Measurements from ENCODE around the gene SRCIN1. TPM values are rescaled to one million over a fixed set of nuclear protein-coding genes. Genes with fewer than 3 reads are reported as not detected.

SRCIN1 gene
- total RNA-seq, 1 donor from 2014 or later: 2.1 TPM

DNA sequence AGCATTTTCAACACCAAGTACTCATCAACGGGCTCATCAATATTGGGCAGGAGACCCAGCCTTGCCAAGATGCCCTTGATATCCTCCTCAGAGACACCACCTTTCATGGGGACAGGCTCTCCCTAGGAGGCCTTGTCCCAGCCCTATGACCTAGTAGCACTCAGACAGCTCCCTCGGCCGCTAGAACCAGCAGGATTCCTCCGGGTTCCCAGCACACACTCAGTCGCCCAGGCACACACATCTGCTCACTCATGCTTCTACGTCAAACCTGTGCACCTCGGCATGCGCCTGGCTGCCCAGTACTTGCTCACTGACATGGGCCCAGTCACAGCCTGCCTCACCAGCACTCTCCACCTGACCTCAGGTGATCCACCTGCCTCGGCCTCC, 17.0 kb downstream of the SRCIN1 start:
- no peak for DNase-seq (ENCODE audit: low read depth)
- TF ChIP-seq CTCF (conservative IDR thresholded peaks at IDR 0.05; ENCODE audit: low read depth, low read length): no peak
- no peak overlapping the region for H3K4me3 ChIP-seq (ENCODE audit: low read depth, low read length)

DNA sequence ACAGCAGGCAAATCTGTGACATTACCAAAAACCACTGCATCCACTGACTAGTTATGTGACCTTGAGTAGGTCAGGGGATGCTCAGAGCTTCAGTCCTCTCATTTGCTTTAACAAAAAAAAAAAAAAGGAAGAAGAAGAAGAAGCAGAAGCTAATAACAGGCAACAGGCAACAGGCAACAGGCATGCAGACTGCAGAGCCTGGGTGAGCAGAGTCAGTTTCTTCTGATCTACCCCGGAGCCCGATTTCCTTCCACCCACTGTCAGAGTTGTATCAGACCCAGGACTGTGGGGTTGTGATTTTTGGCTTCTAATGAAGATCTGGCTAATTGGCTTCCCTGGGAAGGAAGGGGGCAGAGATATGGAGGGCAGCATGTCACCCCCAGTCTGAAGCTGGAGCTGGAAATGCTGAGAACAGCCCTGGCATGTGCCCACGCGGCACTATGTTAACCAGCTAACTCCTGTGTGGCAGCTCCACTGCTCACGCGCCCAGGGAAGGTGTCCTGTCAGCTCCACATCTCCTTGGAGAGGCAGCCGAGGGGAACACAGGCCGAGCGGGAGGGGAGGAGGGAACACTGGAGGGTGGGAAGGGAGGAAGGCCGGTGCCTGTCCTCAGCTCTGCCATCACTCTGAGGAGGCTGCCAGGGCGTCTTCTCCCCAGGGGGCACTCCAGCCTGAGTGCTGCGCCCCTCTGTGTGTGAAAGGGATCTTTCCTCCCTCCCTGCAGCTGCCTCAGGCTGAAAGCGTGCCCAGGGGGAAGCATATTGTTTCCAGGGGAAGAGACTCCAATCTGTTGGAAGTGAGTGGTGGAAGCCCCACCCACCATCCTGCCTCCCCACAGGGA, 17.6 kb downstream of the SRCIN1 start:
- TF ChIP-seq CTCF (conservative IDR thresholded peaks at IDR 0.05; ENCODE audit: low read depth, low read length): no peak
- no peak overlapping the region for H3K4me3 ChIP-seq (ENCODE audit: low read depth, low read length)
- no peak for DNase-seq (ENCODE audit: low read depth)

DNA sequence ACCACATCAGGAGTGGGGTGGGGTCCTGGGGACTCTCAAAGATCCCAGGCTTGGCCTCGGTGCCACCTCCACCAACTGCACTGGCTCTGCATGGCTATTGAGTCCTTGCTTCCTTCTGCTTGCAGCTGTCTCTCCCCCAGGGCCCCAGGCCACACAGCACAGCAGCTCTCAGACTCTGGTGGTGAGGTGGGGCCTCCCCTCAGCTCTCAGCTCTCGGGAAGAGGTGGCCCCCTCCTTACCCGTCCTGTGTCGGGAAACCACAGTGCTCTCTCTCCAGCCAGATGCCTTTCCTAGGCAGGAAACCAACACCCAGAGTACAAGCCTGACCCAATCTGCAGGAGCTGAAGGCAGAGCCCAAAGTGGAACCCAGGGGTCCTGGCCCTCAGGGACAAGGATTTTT, 18.5 kb downstream of the SRCIN1 start:
- H3K4me3 ChIP-seq (ENCODE audit: low read depth, low read length): no peak overlapping the region
- TF ChIP-seq CTCF (conservative IDR thresholded peaks at IDR 0.05; ENCODE audit: low read depth, low read length): no peak
- no peak for DNase-seq (ENCODE audit: low read depth)

- H3K4me3 ChIP-seq (ENCODE audit: low read depth, low read length): no peak overlapping the region
- TF ChIP-seq CTCF (conservative IDR thresholded peaks at IDR 0.05; ENCODE audit: low read depth, low read length): no peak
- DNase-seq (ENCODE audit: low read depth): no peak
Observed at GRCh38 chr17:38586788-38587187, 19.0 kb downstream of the SRCIN1 start.

DNA sequence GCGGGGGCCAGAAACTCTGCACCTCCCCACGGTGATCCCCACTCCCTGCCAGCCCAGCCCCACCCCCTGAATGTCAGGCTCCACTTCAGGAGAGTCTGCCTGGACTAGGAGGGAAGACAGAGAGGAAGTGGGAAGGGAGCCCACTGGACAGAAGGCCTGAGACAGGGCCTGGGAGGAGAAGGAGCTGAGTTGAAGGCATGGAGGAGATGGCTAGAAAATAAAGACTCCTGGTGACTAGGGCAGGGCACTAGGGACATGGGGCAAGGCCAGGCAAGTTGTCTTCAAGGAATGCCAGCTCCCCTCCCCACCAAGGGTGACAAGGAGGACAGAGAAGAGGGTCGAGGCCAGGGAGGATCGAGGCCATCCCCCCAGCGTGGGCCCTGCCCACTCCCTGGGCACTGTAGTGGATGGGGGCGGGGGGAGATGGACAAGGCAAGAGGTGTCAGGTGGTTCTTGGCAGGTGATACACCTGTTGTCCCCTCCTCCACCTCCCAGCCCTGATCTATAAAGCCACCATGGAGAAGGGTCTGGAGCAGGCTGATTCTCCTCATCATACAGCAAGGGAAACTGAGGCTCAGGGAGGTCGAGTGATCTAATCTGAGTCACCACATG, 19.7 kb downstream of the SRCIN1 start:
- no peak for TF ChIP-seq CTCF (conservative IDR thresholded peaks at IDR 0.05; ENCODE audit: low read depth, low read length)
- H3K4me3 ChIP-seq (ENCODE audit: low read depth, low read length): no peak overlapping the region
- no peak for DNase-seq (ENCODE audit: low read depth)

DNA sequence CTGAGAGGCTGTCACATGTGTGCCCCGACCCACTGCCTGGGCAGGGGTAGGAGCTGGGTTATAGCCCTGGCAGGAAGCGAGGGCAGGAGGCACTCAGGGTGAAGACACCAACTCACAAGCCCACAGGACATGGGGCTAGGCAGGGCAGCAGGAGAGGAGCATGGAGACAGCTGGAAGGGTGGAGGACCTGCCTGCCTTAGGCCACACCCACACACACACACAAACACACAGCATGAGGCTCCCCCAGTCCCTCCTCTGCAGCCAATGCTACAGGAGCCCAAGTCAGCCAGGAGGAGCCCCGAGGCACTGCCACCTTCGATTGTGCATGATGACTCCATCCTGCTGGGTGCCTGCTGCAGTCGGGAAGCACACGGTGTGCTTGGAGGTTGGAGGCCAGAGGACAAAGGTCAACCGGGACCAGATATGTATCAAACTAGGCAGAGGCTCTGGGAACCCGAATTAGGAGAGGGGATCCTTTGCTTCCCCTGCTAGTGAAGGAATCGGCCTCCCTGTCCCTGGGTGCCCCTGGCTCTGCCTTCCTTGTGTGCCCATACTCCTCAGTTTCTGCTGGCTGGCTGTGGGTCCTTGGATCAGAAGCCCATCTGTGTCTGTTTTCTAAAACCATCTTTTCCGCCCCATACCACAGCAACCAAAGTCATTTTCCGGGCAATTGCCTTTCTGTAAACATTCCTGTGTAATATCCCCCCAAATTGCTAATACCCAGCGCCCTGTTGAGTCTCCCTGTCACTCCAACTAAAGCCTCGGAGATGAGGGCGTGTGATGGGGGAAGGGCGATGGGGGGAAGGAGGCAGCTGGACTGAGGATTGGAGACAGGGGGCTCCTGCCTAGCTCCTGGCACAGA, 20.5 kb downstream of the SRCIN1 start:
- TF ChIP-seq CTCF (conservative IDR thresholded peaks at IDR 0.05; ENCODE audit: low read depth, low read length): no peak
- H3K4me3 ChIP-seq (ENCODE audit: low read depth, low read length): no peak overlapping the region
- DNase-seq (ENCODE audit: low read depth): no peak

Measured in epithelial cell of proximal tubule (primary cell).